NCI-H1930 (cell line): ENCODE data around the gene RARS1.

Experiments used
- DNase-seq, 2 experiments: peaks; one replicate each; lab custom pipeline; 2025; lab: John Stamatoyannopoulos, UW

RARS1 gene

GRCh38 chr5:168562279-168562678 lies 76.0 kb downstream of the RARS1 start:
- no peak for DNase-seq

GRCh38 chr5:168563959-168564358 lies 77.7 kb downstream of the RARS1 start:
- no peak for DNase-seq

- DNase-seq, result no peak
Measured at GRCh38 chr5:168568738-168569137, 82.5 kb downstream of the RARS1 start.
